HG03354 (cell line): Measurements from ENCODE around the gene OR1J2.
"Not testable (repeated sequence)": the region's sequence is repeated elsewhere in the genome, so short reads cannot be mapped to it uniquely, and the experiment has no call there.

Experiments
- ATAC-seq: cut with Tn5 transposase; IDR thresholded peaks from one replicate; pipeline ENCODE4 v1.9.1; 2021; ENCODE audit warnings: mild to moderate bottlenecking; ENCODE audit not compliant: unreplicated experiment, poor library complexity, severe bottlenecking

The OR1J2 gene, protein sequence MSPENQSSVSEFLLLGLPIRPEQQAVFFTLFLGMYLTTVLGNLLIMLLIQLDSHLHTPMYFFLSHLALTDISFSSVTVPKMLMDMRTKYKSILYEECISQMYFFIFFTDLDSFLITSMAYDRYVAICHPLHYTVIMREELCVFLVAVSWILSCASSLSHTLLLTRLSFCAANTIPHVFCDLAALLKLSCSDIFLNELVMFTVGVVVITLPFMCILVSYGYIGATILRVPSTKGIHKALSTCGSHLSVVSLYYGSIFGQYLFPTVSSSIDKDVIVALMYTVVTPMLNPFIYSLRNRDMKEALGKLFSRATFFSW

DNA sequence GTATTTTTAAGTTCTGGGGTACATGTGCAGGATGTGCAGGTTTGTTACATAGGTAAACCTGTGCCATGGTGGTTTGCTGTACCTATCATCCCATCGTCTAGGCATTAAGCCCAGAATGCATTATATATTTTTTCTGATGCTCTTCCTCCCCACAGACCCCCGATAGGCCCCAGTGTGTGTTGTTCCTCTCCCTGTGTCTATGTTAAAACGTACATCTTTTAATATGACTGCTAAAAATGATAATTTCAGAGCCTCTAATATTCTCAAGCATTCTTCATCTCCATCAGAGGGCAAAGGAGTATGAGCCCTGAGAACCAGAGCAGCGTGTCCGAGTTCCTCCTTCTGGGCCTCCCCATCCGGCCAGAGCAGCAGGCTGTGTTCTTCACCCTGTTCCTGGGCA, at the start of gene OR1J2:
OR1J2 (plus strand) TSS at position 301 of the 400 bp plus-strand sequence; CDS start at position 301, 0 bp downstream.
- no peak for ATAC-seq

DNA sequence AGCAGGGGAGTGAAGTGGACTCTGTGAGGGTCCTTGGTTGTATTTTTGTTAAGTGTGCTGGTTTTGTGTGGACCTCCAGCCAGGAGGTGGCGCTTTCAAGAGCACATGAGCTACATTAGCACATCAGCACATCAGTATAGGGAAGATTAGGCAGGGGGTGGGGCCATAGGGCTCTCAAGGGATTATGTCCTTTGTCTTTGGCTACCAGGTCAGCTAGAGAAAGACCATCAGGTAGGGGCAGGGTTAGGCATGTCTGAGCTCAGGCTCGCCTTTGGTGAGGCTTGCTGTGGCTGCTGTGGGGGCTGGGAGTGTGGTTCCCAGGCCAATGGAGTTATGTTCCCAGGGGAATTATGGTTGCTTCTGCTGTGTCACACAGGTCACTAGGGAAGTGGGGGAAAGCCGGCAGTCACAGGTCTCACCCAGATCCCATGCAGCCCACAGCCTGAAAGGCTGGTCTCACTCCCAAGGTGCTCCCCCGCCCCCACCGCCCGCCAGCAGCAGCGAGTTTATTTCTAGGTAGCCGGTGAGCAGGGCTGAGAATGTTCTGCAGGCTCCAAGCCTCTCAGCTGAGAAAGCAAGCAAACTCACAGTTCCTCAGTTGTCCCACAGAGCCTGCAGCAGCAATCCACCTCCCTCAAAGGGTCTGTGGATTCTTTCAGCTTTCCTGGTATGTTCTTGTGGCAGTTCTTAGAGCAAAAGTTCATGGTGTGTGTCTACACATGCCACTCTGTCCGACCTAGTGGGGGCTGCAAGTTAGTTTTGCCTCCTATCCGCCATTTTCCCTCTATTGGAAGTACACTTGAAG, 46.6 kb upstream of the OR1J2 start:
- peak; percentile 72 for ATAC-seq

- ATAC-seq: peak; percentile 84
Measured at GRCh38 chr9:122464633-122465567, 45.7 kb upstream of the OR1J2 start.

GRCh38 chr9:122466456-122466855, 44.1 kb upstream of the OR1J2 start:
- ATAC-seq: no peak

DNA sequence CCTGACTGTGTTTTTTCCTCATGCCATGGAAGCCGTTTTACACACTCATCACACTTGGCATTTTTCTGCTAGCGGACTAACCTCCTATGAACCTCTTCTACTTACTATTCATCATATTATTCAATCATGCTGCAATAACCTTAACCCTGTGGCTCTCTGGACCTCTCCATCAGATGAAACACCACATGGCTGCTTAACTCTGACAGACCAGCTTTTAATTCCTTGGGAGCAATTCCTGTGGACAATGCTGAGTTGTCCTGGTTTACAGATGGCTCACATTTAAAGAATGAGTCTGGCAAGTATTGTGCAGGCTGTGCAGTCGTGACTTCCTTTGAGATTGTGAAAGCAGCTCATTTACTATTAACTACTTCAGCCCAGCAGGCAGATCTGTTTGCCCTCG, 41.9 kb upstream of the OR1J2 start:
- ATAC-seq: no peak

GRCh38 chr9:122474561-122474960, 36.0 kb upstream of the OR1J2 start:
- ATAC-seq: no peak

GRCh38 chr9:122475717-122476116, 34.9 kb upstream of the OR1J2 start:
- ATAC-seq: no peak

DNA sequence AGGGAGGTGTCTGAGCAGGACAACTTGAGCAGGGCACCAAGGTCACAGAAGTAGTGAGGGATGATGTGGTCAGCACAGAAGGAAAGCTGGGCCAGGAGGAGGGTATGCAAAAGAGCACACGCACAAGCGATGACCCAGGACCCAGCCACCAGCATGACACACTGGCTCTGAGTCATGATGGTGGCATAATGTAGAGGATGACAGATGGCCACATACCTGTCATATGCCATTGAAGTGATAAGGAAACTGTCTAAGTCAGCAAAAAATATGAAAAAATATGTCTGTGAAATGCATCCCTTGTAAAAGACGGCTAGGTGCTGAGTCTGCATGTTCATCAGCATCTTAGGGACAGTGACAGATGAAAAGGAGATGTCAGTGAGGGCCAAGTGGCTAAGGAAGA, 33.3 kb upstream of the OR1J2 start:
- no peak for ATAC-seq

DNA sequence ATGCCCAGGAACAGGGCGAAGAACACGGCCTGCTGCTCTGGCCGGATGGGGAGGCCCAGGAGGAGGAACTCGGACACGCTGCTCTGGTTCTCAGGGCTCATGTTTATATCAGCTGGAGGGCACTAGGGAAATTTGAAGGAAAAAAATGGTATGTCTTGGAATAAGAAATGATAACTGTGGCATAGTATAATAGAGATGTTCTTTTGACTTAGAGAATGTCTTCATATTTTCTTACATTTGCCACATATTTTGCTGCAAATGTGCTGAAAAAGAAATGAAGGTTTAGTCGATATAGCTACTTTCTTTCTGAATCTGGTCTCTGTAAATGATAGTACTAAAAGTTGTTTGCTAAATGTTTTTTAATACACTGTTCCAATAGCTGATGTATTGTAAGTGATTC, 32.8 kb upstream of the OR1J2 start, which contains the start of gene OR1J1:
OR1J1 (minus strand) TSS at position 101 of the 400 bp plus-strand sequence; CDS start at position 101, 0 bp downstream.
- ATAC-seq: no peak

- ATAC-seq: no peak
Measured at GRCh38 chr9:122479062-122479461, 31.5 kb upstream of the OR1J2 start.

DNA sequence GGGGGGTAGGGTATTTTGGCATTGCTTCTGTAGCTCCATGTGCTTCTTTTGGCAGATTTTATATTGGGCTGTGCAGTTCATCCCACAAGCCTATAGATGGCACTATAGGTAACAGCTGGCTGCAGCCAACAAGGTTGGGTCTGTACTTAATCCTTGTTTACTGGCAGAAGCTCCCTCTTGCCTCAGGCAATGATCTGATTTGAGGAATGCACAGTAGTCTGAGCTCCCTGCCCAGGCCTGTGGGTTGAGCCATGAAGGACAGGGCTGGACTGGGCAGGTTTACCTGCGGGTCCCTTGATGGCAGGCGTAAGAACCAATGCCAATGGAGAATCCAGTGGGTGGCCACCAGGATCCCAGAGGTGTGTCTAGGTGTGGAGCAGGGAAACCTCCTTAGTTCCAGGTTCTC, 11.7 kb upstream of the OR1J2 start:
- ATAC-seq: no peak

DNA sequence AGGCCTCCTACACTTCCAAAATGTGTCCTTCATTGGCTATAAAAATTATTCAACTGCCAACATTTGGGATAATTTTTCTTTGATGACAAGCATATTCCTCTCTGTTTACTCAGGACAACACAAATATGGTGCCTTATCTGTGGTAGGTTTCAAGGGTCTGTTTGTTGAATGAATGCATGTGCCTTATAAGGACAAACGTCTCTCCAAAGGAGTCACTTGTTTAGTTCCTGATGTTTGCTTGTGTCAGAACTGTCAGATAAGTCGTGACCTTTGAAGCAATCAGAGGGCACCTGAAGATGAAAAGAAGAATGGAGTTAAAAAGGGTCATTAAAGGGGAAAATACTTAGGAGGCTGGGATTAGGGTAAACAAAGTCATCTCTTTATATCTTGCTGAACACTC, 3.6 kb upstream of the OR1J2 start:
- ATAC-seq: no peak

- ATAC-seq: no peak
Measured at GRCh38 chr9:122518226-122518625, 7.6 kb downstream of the OR1J2 start.

- no peak for ATAC-seq
Measured at GRCh38 chr9:122518841-122519240, 8.2 kb downstream of the OR1J2 start, which contains the start of gene OR1J4. TSS of gene OR1J4 (plus strand) at chr9:122519141. CDS start at chr9:122519141, 0 bp downstream.

DNA sequence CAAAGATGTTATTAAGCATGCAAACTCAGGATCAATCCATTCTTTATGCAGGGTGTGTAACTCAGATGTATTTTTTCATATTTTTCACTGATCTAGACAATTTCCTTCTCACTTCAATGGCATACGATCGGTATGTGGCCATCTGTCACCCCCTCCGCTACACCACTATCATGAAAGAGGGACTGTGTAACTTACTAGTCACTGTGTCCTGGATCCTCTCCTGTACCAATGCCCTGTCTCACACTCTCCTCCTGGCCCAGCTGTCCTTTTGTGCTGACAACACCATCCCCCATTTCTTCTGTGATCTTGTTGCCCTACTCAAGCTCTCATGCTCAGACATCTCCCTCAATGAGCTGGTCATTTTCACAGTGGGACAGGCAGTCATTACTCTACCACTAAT, 8.8 kb downstream of the OR1J2 start:
- ATAC-seq: no peak

GRCh38 chr9:122526602-122527001, 16.0 kb downstream of the OR1J2 start:
- no peak for ATAC-seq

GRCh38 chr9:122527193-122527592, 16.6 kb downstream of the OR1J2 start, which contains the start of gene OR1N1:
TSS of gene OR1N1 (minus strand) at chr9:122527293. CDS start at chr9:122527293, 0 bp downstream.
- ATAC-seq: no peak

DNA sequence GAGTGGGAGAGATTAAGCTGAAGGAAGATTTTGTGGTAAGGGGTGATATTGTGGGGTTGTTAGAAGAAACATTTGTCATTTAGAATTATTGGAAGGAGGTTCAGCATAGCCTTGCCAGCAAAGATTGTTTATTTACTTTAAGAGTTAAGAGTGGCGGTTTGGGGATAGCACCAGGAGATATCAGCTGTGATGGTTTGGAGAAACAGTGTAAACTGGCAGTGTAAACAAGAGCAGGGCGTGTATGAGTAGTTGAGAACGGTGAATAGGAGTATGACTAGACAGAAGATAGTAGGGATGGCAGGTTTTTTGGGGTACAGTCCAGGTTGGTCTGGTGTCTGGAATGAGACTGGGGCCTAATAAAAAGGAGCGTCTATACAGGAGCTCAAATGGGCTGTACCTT, 20.6 kb downstream of the OR1J2 start:
- ATAC-seq: not testable (repeated sequence)

GRCh38 chr9:122536134-122536533, 25.5 kb downstream of the OR1J2 start:
- no peak for ATAC-seq

DNA sequence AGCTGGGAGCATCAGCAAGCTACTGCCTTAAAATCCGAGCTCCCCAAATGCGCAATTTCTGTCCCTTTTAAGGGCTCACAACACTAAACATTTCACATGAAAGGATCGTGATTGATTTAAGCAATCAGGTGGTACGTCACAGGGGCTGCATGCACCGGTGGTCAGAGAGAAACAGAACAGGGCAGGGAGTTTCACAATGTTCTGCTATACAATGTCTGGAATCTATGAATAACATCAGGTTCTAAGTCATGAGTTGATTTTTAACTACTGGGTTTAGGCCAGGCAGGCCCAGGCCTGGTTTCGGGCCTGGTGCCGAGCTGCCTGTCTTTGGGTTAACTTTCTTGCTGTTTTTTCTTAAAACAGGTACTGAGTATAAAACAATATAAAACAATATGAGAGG, 26.5 kb downstream of the OR1J2 start:
- ATAC-seq: not testable (repeated sequence)
